Nephron progenitor cell (in vitro differentiated cells): ENCODE results near the gene PCBP3.

Experiments
- DNase-seq: peaks from one replicate; pipeline ENCODE4 v3.0.0; 2021
- H3K27ac Mint-ChIP-seq: 2 replicates; pipeline ENCODE4 v1.8.0; 2021; ENCODE audit warnings: mild to moderate bottlenecking, moderate library complexity, mixed read lengths
- H3K27me3 Mint-ChIP-seq: 2 replicates; pipeline ENCODE4 v1.8.0; 2021; ENCODE audit warnings: mild to moderate bottlenecking, low read depth, mixed read lengths; ENCODE audit not compliant: poor library complexity
- H3K36me3 Mint-ChIP-seq: 2 replicates; pipeline ENCODE4 v1.8.0; 2021; ENCODE audit warnings: low read depth, mixed read lengths
- H3K4me1 Mint-ChIP-seq: 2 replicates; pipeline ENCODE4 v1.8.0; 2021; ENCODE audit warnings: mixed read lengths
- H3K4me3 Mint-ChIP-seq: 2 replicates; pipeline ENCODE4 v1.8.0; 2021; ENCODE audit warnings: mild to moderate bottlenecking, moderate library complexity, mixed read lengths
- H3K9me3 Mint-ChIP-seq: 2 replicates; pipeline ENCODE4 v1.8.0; 2021; ENCODE audit warnings: mild to moderate bottlenecking, moderate library complexity, mixed read lengths
- CTCF ChIP-seq: fragments of 200-600 bp; sonication (generic); IDR thresholded peaks from 2 replicates; pipeline ENCODE4 v1.5.0; 2021; ENCODE audit warnings: antibody characterized with exemption

The PCBP3 gene

GRCh38 chr21:45920824-45921600 is 277.5 kb downstream of the PCBP3 start:
- no peak for TF ChIP-seq CTCF
- H3K27me3 Mint-ChIP-seq, result peaks cover 9% of the 10 kb centered on the region
- peaks cover 25% of the 10 kb centered on the region for H3K4me1 Mint-ChIP-seq
- no peak overlapping the region for H3K27ac Mint-ChIP-seq
- H3K4me3 Mint-ChIP-seq, result no peak overlapping the region
- no peak for DNase-seq
- H3K9me3 Mint-ChIP-seq, result peaks cover 1% of the 10 kb centered on the region
- H3K36me3 Mint-ChIP-seq, result no peaks in the 10 kb centered on the region

- H3K4me1 Mint-ChIP-seq, result peaks cover 18% of the 10 kb centered on the region
- TF ChIP-seq CTCF, result no peak
- no peak overlapping the region for H3K27ac Mint-ChIP-seq
- peaks cover 3% of the 10 kb centered on the region for H3K9me3 Mint-ChIP-seq
- no peaks in the 10 kb centered on the region for H3K36me3 Mint-ChIP-seq
- no peak for DNase-seq
- H3K4me3 Mint-ChIP-seq, result no peak overlapping the region
- H3K27me3 Mint-ChIP-seq, result peaks cover 12% of the 10 kb centered on the region
Measured at GRCh38 chr21:45921917-45922316, 278.4 kb downstream of the PCBP3 start.

- Mint-ChIP-seq H3K4me3 (no peak overlapping the region), H3K27ac (no peak overlapping the region), H3K36me3 (no peaks in the 10 kb centered on the region), H3K4me1 (peaks cover 11% of the 10 kb centered on the region), H3K27me3 (peaks cover 12% of the 10 kb centered on the region), H3K9me3 (peaks cover 3% of the 10 kb centered on the region)
- no peak for TF ChIP-seq CTCF
- DNase-seq, result no peak
Measured at GRCh38 chr21:45922648-45923047, 279.1 kb downstream of the PCBP3 start.

GRCh38 chr21:45923146-45923545 is 279.6 kb downstream of the PCBP3 start:
- Mint-ChIP-seq H3K27ac (no peak overlapping the region), H3K4me3 (no peak overlapping the region), H3K27me3 (peaks cover 12% of the 10 kb centered on the region), H3K4me1 (peaks cover 7% of the 10 kb centered on the region), H3K36me3 (no peaks in the 10 kb centered on the region), H3K9me3 (peaks cover 3% of the 10 kb centered on the region)
- DNase-seq, result peak; percentile 79
- TF ChIP-seq CTCF, result peak; percentile 90

GRCh38 chr21:45926281-45926680 is 282.8 kb downstream of the PCBP3 start:
- H3K36me3 Mint-ChIP-seq, result no peaks in the 10 kb centered on the region
- H3K27me3 Mint-ChIP-seq, result peaks cover 16% of the 10 kb centered on the region
- no peak for TF ChIP-seq CTCF
- H3K9me3 Mint-ChIP-seq, result peaks cover 3% of the 10 kb centered on the region
- no peaks in the 10 kb centered on the region for H3K4me1 Mint-ChIP-seq
- no peak for DNase-seq
- H3K27ac Mint-ChIP-seq, result no peak overlapping the region
- H3K4me3 Mint-ChIP-seq, result no peak overlapping the region

GRCh38 chr21:45927032-45927431 is 283.5 kb downstream of the PCBP3 start:
- peaks cover 15% of the 10 kb centered on the region for H3K27me3 Mint-ChIP-seq
- no peaks in the 10 kb centered on the region for H3K4me1 Mint-ChIP-seq
- H3K9me3 Mint-ChIP-seq, result peaks cover 3% of the 10 kb centered on the region
- H3K4me3 Mint-ChIP-seq, result no peak overlapping the region
- no peaks in the 10 kb centered on the region for H3K36me3 Mint-ChIP-seq
- DNase-seq, result no peak
- no peak overlapping the region for H3K27ac Mint-ChIP-seq
- no peak for TF ChIP-seq CTCF
